Gastroesophageal sphincter (tissue), 4 donors: ENCODE results near the gene PDLIM5. TPM values are rescaled to one million over a fixed set of nuclear protein-coding genes. Genes with fewer than 3 reads are reported as not detected.

Source experiments
- ATAC-seq: fragments of 150-250 bp; one replicate; pipeline ENCODE4 v1.9.1; 2016; ENCODE audit warnings: mild to moderate bottlenecking, moderate library complexity
- H3K27ac ChIP-seq, 4 donors: fragments of 200-600 bp; sonication (generic) in 3 of 4; 1 replicate in 3 of 4; 2 replicates in 1 of 4; pipeline ENCODE4 v1.5.1; 2016 to 2019
- H3K27me3 ChIP-seq: fragments of 200-600 bp; sonication (generic); one replicate; pipeline ENCODE4 v1.5.1; 2019
- H3K36me3 ChIP-seq, 2 donors: fragments of 200-600 bp; sonication (generic); one replicate each; pipeline ENCODE4 v1.5.1; 2019; ENCODE audit warnings: control low read depth in 1 of 2
- H3K4me1 ChIP-seq, 3 donors: fragments of 200-600 bp; sonication (generic); 1 replicate in 2 of 3; 2 replicates in 1 of 3; pipeline ENCODE4 v1.5.1; 2016 to 2019; ENCODE audit warnings: control low read depth in 2 of 3
- H3K4me3 ChIP-seq, 2 donors: fragments of 200-600 bp; sonication (generic); one replicate each; pipeline ENCODE4 v1.5.1; 2019; ENCODE audit warnings: mild to moderate bottlenecking in 1 of 2, moderate library complexity in 1 of 2
- H3K9me3 ChIP-seq, 3 donors: fragments of 200-600 bp; sonication (generic); one replicate each; pipeline ENCODE4 v1.5.1; 2017 to 2019; ENCODE audit warnings: control low read depth in 2 of 3
- EP300 ChIP-seq: sonication (generic); formaldehyde crosslinking; IDR thresholded peaks from one replicate; pipeline ENCODE4 v1.6.1; 2017; ENCODE audit warnings: antibody characterized with exemption, mild to moderate bottlenecking
- POLR2A ChIP-seq, 2 donors: fragments of 450-650 bp; IDR thresholded peaks; one replicate each; pipeline ENCODE4 v1.6.1; 2017; ENCODE audit warnings: antibody characterized with exemption in 2 of 2, mild to moderate bottlenecking in 2 of 2, moderate library complexity in 1 of 2
- POLR2AphosphoS5 ChIP-seq: sonication (generic); formaldehyde crosslinking; IDR thresholded peaks from one replicate; pipeline ENCODE4 v1.6.1; 2017; ENCODE audit warnings: antibody characterized with exemption
- WGBS, 2 donors: methylation state at CpG; one replicate each; pipeline ENCODE4 v1.1.5; 2018; ENCODE audit warnings: low coverage in 1 of 2; 5-methylcytosine and 5-hydroxymethylcytosine counted together
- total RNA-seq, 4 donors: library from RNA; depleted of rRNA; stranded (reverse); fragments of >200 nt; gene quantifications; one replicate each; pipeline ENCODE4 v1.1.0, GENCODE V29; 2016
- TF ChIP-seq, protein P1 (sequence below), 4 experiments: fragments of 200-600 bp in 2 of 4; fragments of 450-650 bp in 2 of 4; sonication (generic) in 1 of 4; IDR thresholded peaks; one replicate each; pipeline ENCODE4 v1.5.1; 2017 to 2019; ENCODE audit warnings: antibody characterized with exemption in 4 of 4, mild to moderate bottlenecking in 2 of 4, moderate library complexity in 2 of 4

Gene PDLIM5
- total RNA-seq, 4 donors from 2014 or later = 100 to 223 (median 175) TPM

DNA sequence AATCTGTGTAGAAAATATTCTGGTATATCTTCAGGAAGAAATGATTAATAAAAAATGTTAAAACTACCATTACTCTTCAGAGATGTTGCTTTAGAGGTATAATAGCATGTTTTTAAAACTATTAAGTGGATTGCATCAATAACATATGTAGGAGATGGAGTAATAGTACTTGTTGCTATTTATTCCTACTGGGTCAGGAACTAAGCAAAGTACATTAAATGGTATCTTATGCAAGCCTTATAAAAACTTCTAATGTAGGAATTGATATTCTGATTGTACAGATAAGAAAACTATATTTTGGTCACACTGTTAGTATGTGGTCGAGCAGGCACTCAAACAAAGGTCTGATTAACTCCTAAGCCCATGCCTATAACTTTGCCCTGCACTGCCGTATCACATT is 31.4 kb upstream of the PDLIM5 start:
- Histone ChIP-seq H3K36me3 (no peaks in the 10 kb centered on the region), H3K27me3 (no peaks in the 10 kb centered on the region), H3K27ac (no peak overlapping the region), H3K4me3 (no peak overlapping the region), H3K9me3 (no peaks in the 10 kb centered on the region), H3K4me1 (no peaks in the 10 kb centered on the region)
- WGBS, 2 donors = 66 to 83% methylated on average over 2 of the region's 2 CpGs
- TF ChIP-seq, protein P1, sequence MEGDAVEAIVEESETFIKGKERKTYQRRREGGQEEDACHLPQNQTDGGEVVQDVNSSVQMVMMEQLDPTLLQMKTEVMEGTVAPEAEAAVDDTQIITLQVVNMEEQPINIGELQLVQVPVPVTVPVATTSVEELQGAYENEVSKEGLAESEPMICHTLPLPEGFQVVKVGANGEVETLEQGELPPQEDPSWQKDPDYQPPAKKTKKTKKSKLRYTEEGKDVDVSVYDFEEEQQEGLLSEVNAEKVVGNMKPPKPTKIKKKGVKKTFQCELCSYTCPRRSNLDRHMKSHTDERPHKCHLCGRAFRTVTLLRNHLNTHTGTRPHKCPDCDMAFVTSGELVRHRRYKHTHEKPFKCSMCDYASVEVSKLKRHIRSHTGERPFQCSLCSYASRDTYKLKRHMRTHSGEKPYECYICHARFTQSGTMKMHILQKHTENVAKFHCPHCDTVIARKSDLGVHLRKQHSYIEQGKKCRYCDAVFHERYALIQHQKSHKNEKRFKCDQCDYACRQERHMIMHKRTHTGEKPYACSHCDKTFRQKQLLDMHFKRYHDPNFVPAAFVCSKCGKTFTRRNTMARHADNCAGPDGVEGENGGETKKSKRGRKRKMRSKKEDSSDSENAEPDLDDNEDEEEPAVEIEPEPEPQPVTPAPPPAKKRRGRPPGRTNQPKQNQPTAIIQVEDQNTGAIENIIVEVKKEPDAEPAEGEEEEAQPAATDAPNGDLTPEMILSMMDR (IDR thresholded peaks at IDR 0.05) = no peak
- TF ChIP-seq POLR2A (IDR thresholded peaks at IDR 0.05) (no peak), EP300 (no peak), POLR2AphosphoS5 (no peak)
- no peak for ATAC-seq

- ATAC-seq = no peak
- H3K27me3 ChIP-seq = no peaks in the 10 kb centered on the region
- H3K36me3 ChIP-seq = no peaks in the 10 kb centered on the region
- no peaks in the 10 kb centered on the region for H3K4me1 ChIP-seq
- TF ChIP-seq, protein P1 (IDR thresholded peaks at IDR 0.05) = no peak
- TF ChIP-seq POLR2A (IDR thresholded peaks at IDR 0.05) (no peak), POLR2AphosphoS5 (no peak), EP300 (no peak)
- no peak overlapping the region for H3K27ac ChIP-seq
- H3K9me3 ChIP-seq = peaks cover 0 to 24% (median 2%) of the 10 kb centered on the region in 3 donors
- H3K4me3 ChIP-seq = no peak overlapping the region
- 94 to 100% methylated on average over 1 of the region's 1 CpG for WGBS, 2 donors
Observed at GRCh38 chr4:94426783-94427182, 25.0 kb upstream of the PDLIM5 start.

DNA sequence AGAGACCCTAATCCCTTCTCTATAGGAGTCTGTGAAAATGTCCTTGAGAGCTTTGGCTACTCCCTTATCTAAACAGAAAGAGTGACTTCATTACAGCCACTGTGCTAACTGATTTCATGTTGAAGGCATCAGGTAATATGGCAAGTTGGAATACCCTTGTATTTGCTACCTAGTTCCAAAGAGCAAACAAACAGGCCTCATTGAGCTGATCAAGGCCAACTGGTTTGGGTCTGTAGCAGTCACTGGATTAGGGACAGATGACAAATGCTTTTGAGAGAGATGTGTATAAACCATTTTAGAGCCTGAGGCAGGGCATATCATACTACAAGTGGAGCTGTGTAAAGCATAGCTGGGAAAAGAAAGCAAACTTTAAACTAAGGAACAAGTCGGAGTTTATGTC is 22.9 kb upstream of the PDLIM5 start:
- Histone ChIP-seq H3K36me3 (no peaks in the 10 kb centered on the region), H3K4me3 (no peak overlapping the region), H3K9me3 (peaks cover 0 to 24% (median 2%) of the 10 kb centered on the region in 3 donors), H3K27ac (no peak overlapping the region), H3K27me3 (no peaks in the 10 kb centered on the region), H3K4me1 (no peaks in the 10 kb centered on the region)
- 50 to 79% methylated on average over 1 of the region's 1 CpG for WGBS, 2 donors
- TF ChIP-seq EP300 (no peak), POLR2A (IDR thresholded peaks at IDR 0.05) (no peak), POLR2AphosphoS5 (no peak)
- TF ChIP-seq, protein P1 (IDR thresholded peaks at IDR 0.05) = no peak
- ATAC-seq = no peak

DNA sequence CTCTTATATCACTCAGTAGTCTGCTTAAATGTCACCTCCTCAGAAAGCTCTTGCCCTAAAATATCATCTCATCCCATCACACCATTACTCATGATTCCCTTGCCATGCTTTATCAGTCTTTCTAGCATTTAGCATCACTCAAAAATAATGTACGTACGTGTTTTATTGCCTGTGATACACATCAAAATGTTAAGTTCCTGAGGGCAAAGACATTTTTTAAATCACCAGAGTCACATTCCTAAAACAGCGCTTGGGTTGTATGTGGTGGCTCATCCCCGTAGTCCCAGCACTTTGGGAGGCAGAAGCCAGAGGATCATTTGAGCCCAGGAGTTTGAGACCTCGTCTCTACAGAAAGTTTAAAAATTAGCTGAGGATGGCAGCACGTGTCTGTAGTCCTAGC is 21.3 kb upstream of the PDLIM5 start:
- H3K27me3 ChIP-seq = no peaks in the 10 kb centered on the region
- H3K4me1 ChIP-seq = no peaks in the 10 kb centered on the region
- no peak for ATAC-seq
- H3K9me3 ChIP-seq = peaks cover 0 to 24% (median 2%) of the 10 kb centered on the region in 3 donors
- H3K4me3 ChIP-seq = no peak overlapping the region
- WGBS, 2 donors = 86 to 87% methylated on average over 4 to 6 of the region's 6 CpGs
- no peak overlapping the region for H3K27ac ChIP-seq
- TF ChIP-seq EP300 = no peak
- no peak for TF ChIP-seq POLR2AphosphoS5
- TF ChIP-seq POLR2A (IDR thresholded peaks at IDR 0.05) = no peak
- TF ChIP-seq, protein P1 (IDR thresholded peaks at IDR 0.05) = no peak
- no peaks in the 10 kb centered on the region for H3K36me3 ChIP-seq

DNA sequence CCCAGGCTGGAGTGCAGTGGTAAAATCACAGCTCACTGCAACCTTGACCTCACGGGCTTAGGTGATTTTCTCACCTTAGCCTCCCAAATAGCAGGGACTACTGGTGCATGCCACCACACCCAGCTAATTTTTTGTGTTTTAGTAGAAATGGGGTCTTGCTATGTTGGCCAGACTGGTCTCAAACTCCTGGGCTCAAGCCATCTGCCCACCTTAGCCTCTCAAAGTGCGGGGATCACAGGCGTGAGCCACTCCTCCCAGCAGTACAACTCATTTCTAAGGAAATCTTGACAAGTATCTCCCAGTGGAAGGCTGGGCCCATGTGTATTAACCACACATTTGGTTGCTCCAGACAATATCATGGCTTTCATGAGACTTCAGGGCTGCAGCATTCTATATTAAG is 20.4 kb upstream of the PDLIM5 start:
- H3K27ac ChIP-seq = no peak overlapping the region
- 100% methylated on average over 3 of the region's 3 CpGs for WGBS, 2 donors
- H3K36me3 ChIP-seq = no peaks in the 10 kb centered on the region
- H3K27me3 ChIP-seq = no peaks in the 10 kb centered on the region
- no peaks in the 10 kb centered on the region for H3K4me1 ChIP-seq
- no peak for ATAC-seq
- peaks cover 0 to 14% (median 2%) of the 10 kb centered on the region in 3 donors for H3K9me3 ChIP-seq
- TF ChIP-seq, protein P1 (IDR thresholded peaks at IDR 0.05) = no peak
- TF ChIP-seq EP300 (no peak), POLR2AphosphoS5 (no peak), POLR2A (IDR thresholded peaks at IDR 0.05) (no peak)
- H3K4me3 ChIP-seq = no peak overlapping the region
